Measurements from ENCODE around the gene TRHDE. TPM values are rescaled to one million over a fixed set of nuclear protein-coding genes. Genes with fewer than 3 reads are reported as not detected.

Gene TRHDE
- total RNA-seq, 1 experiment from 2014 or later: 5.5 TPM

DNA sequence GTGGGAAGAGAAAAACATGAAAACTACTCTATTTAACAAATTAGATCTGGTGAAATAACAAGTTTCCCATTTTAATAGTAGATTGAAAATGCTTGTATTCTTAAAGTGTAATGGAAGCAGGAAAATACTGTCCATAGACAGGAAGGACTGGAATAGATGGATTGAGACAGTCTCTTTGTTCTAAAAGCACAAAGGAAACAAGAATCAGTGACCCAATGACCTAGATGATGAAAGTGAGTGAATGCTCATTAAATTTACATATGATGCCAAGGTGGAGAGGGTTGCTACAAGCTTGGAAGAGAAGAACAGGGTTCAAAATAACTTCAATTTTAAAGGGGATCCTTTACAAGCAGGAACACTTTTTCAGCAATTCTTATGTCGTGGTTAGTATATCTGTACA, 233.1 kb downstream of the TRHDE start (continued):
- no peak for TF ChIP-seq MXD4 (CRISPR knock-in tag; IDR thresholded peaks at IDR 0.05; ENCODE audit: borderline replicate concordance)
- TF ChIP-seq OVOL2 (CRISPR knock-in tag; IDR thresholded peaks at IDR 0.05; ENCODE audit: borderline replicate concordance): no peak

DNA sequence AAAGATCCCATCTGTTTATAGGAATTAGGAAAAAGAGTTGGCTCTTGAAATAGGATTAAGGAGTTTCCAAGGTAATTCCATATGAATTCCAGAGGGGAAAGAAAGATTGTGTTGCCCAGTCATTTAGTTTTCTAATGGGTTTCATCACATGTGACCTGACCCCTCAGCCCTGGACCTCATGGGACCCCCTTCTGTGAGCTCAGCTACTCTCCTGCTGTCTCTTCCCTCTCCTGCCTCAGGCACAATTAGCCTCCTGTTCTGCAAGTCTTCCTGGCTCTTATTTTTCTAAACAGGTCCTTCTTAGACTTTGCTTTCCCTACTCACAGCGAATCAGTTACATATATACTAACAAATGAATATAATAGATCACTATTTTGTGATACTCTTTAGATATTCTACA, 237.7 kb downstream of the TRHDE start:
- Mint-ChIP-seq H3K4me3 (no peak overlapping the region), H3K9me3 (peaks cover 7% of the 10 kb centered on the region), H3K27me3 (ENCODE audit: low read depth) (no peaks in the 10 kb centered on the region), H3K4me1 (peaks cover 19% of the 10 kb centered on the region), H3K27ac (no peak overlapping the region), H3K36me3 (no peaks in the 10 kb centered on the region)
- DNase-seq (ENCODE audit: low spot score) (no peak), ATAC-seq (no peak)
- no peak for TF ChIP-seq ATF1 (CRISPR knock-in tag; IDR thresholded peaks at IDR 0.05)
- TF ChIP-seq, protein P1, sequence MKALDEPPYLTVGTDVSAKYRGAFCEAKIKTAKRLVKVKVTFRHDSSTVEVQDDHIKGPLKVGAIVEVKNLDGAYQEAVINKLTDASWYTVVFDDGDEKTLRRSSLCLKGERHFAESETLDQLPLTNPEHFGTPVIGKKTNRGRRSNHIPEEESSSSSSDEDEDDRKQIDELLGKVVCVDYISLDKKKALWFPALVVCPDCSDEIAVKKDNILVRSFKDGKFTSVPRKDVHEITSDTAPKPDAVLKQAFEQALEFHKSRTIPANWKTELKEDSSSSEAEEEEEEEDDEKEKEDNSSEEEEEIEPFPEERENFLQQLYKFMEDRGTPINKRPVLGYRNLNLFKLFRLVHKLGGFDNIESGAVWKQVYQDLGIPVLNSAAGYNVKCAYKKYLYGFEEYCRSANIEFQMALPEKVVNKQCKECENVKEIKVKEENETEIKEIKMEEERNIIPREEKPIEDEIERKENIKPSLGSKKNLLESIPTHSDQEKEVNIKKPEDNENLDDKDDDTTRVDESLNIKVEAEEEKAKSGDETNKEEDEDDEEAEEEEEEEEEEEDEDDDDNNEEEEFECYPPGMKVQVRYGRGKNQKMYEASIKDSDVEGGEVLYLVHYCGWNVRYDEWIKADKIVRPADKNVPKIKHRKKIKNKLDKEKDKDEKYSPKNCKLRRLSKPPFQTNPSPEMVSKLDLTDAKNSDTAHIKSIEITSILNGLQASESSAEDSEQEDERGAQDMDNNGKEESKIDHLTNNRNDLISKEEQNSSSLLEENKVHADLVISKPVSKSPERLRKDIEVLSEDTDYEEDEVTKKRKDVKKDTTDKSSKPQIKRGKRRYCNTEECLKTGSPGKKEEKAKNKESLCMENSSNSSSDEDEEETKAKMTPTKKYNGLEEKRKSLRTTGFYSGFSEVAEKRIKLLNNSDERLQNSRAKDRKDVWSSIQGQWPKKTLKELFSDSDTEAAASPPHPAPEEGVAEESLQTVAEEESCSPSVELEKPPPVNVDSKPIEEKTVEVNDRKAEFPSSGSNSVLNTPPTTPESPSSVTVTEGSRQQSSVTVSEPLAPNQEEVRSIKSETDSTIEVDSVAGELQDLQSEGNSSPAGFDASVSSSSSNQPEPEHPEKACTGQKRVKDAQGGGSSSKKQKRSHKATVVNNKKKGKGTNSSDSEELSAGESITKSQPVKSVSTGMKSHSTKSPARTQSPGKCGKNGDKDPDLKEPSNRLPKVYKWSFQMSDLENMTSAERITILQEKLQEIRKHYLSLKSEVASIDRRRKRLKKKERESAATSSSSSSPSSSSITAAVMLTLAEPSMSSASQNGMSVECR (CRISPR knock-in tag; IDR thresholded peaks at IDR 0.05; ENCODE audit: borderline replicate concordance): no peak
- no peak for TF ChIP-seq MXD4 (CRISPR knock-in tag; IDR thresholded peaks at IDR 0.05; ENCODE audit: borderline replicate concordance)
- no peak for TF ChIP-seq ZNF416 (CRISPR knock-in tag; IDR thresholded peaks at IDR 0.05)
- no peak for TF ChIP-seq ESRRA (CRISPR knock-in tag; IDR thresholded peaks at IDR 0.05; ENCODE audit: borderline replicate concordance)
- no peak for TF ChIP-seq FOXK1 (CRISPR knock-in tag; IDR thresholded peaks at IDR 0.05)
- no peak for TF ChIP-seq GABPB1 (CRISPR knock-in tag; IDR thresholded peaks at IDR 0.05)
- TF ChIP-seq, protein P2, sequence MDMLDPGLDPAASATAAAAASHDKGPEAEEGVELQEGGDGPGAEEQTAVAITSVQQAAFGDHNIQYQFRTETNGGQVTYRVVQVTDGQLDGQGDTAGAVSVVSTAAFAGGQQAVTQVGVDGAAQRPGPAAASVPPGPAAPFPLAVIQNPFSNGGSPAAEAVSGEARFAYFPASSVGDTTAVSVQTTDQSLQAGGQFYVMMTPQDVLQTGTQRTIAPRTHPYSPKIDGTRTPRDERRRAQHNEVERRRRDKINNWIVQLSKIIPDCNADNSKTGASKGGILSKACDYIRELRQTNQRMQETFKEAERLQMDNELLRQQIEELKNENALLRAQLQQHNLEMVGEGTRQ (CRISPR knock-in tag; IDR thresholded peaks at IDR 0.05): no peak
- TF ChIP-seq, protein P3, sequence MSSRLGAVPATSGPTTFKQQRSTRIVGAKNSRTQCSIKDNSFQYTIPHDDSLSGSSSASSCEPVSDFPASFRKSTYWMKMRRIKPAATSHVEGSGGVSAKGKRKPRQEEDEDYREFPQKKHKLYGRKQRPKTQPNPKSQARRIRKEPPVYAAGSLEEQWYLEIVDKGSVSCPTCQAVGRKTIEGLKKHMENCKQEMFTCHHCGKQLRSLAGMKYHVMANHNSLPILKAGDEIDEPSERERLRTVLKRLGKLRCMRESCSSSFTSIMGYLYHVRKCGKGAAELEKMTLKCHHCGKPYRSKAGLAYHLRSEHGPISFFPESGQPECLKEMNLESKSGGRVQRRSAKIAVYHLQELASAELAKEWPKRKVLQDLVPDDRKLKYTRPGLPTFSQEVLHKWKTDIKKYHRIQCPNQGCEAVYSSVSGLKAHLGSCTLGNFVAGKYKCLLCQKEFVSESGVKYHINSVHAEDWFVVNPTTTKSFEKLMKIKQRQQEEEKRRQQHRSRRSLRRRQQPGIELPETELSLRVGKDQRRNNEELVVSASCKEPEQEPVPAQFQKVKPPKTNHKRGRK (CRISPR knock-in tag; IDR thresholded peaks at IDR 0.05; ENCODE audit: borderline replicate concordance): no peak
- TF ChIP-seq, protein P4, sequence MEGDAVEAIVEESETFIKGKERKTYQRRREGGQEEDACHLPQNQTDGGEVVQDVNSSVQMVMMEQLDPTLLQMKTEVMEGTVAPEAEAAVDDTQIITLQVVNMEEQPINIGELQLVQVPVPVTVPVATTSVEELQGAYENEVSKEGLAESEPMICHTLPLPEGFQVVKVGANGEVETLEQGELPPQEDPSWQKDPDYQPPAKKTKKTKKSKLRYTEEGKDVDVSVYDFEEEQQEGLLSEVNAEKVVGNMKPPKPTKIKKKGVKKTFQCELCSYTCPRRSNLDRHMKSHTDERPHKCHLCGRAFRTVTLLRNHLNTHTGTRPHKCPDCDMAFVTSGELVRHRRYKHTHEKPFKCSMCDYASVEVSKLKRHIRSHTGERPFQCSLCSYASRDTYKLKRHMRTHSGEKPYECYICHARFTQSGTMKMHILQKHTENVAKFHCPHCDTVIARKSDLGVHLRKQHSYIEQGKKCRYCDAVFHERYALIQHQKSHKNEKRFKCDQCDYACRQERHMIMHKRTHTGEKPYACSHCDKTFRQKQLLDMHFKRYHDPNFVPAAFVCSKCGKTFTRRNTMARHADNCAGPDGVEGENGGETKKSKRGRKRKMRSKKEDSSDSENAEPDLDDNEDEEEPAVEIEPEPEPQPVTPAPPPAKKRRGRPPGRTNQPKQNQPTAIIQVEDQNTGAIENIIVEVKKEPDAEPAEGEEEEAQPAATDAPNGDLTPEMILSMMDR (IDR thresholded peaks at IDR 0.05): no peak
- TF ChIP-seq KAT7 (CRISPR knock-in tag; IDR thresholded peaks at IDR 0.05; ENCODE audit: borderline replicate concordance): no peak
- no peak for TF ChIP-seq SOX15 (CRISPR knock-in tag; IDR thresholded peaks at IDR 0.05)
- TF ChIP-seq ATF2 (CRISPR knock-in tag; IDR thresholded peaks at IDR 0.05; ENCODE audit: borderline replicate concordance, low read depth): no peak
- ChIA-PET CTCF (no interaction called here), POLR2A (no interaction called here)
